ENCODE results near the gene ZNF592. TPM values are rescaled to one million over a fixed set of nuclear protein-coding genes. Genes with fewer than 3 reads are reported as not detected.
A peak's percentile ranks its signal among the peaks of the same experiment; 100 is the strongest.

ZNF592 gene
- total and polyA plus RNA-seq, 9 of the 15 experiments (the other 6 are each of a cell fraction or from before 2014, with no cell fraction given) = 0.88 to 23.8 (median 7.4) TPM

DNA sequence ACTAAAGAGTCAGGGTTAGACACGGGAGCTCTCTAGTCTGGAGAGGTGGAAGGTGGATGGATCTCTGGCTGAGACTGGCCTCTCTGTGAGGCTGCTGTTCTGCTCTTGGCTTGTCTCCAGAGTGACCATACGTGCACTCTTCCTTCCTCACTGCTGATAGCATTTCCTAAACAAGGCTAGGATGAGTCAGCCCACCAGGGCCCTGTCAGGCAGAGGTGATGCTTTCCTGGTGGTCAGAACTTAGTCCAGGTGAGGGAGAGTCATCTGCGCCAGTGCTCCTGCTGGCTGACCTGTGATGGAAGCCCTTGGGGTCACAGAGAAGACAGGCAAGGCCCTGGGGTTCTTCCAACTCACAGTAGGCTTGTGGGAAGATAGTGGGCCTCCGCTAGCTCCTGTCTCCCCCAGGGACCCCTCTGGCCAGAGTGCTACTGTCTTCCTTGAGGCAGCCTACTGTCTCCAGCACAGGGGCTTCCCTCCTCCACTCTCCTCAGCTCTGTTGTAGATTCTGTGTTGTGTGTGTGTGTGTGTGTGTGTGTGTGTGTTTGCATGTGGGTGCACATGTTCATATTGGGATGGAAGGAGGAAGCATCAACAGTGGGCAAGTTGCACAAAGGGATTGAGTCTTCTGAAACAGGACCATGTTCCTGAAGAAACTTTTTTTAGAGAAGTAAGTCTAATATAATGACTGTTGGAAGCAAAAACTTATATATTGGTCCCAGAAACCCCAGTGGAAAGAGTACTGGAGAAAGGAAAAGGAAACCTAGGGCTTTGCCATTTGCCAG lies 85.2 kb downstream of the ZNF592 start (continued):
- TF ChIP-seq, protein P1, sequence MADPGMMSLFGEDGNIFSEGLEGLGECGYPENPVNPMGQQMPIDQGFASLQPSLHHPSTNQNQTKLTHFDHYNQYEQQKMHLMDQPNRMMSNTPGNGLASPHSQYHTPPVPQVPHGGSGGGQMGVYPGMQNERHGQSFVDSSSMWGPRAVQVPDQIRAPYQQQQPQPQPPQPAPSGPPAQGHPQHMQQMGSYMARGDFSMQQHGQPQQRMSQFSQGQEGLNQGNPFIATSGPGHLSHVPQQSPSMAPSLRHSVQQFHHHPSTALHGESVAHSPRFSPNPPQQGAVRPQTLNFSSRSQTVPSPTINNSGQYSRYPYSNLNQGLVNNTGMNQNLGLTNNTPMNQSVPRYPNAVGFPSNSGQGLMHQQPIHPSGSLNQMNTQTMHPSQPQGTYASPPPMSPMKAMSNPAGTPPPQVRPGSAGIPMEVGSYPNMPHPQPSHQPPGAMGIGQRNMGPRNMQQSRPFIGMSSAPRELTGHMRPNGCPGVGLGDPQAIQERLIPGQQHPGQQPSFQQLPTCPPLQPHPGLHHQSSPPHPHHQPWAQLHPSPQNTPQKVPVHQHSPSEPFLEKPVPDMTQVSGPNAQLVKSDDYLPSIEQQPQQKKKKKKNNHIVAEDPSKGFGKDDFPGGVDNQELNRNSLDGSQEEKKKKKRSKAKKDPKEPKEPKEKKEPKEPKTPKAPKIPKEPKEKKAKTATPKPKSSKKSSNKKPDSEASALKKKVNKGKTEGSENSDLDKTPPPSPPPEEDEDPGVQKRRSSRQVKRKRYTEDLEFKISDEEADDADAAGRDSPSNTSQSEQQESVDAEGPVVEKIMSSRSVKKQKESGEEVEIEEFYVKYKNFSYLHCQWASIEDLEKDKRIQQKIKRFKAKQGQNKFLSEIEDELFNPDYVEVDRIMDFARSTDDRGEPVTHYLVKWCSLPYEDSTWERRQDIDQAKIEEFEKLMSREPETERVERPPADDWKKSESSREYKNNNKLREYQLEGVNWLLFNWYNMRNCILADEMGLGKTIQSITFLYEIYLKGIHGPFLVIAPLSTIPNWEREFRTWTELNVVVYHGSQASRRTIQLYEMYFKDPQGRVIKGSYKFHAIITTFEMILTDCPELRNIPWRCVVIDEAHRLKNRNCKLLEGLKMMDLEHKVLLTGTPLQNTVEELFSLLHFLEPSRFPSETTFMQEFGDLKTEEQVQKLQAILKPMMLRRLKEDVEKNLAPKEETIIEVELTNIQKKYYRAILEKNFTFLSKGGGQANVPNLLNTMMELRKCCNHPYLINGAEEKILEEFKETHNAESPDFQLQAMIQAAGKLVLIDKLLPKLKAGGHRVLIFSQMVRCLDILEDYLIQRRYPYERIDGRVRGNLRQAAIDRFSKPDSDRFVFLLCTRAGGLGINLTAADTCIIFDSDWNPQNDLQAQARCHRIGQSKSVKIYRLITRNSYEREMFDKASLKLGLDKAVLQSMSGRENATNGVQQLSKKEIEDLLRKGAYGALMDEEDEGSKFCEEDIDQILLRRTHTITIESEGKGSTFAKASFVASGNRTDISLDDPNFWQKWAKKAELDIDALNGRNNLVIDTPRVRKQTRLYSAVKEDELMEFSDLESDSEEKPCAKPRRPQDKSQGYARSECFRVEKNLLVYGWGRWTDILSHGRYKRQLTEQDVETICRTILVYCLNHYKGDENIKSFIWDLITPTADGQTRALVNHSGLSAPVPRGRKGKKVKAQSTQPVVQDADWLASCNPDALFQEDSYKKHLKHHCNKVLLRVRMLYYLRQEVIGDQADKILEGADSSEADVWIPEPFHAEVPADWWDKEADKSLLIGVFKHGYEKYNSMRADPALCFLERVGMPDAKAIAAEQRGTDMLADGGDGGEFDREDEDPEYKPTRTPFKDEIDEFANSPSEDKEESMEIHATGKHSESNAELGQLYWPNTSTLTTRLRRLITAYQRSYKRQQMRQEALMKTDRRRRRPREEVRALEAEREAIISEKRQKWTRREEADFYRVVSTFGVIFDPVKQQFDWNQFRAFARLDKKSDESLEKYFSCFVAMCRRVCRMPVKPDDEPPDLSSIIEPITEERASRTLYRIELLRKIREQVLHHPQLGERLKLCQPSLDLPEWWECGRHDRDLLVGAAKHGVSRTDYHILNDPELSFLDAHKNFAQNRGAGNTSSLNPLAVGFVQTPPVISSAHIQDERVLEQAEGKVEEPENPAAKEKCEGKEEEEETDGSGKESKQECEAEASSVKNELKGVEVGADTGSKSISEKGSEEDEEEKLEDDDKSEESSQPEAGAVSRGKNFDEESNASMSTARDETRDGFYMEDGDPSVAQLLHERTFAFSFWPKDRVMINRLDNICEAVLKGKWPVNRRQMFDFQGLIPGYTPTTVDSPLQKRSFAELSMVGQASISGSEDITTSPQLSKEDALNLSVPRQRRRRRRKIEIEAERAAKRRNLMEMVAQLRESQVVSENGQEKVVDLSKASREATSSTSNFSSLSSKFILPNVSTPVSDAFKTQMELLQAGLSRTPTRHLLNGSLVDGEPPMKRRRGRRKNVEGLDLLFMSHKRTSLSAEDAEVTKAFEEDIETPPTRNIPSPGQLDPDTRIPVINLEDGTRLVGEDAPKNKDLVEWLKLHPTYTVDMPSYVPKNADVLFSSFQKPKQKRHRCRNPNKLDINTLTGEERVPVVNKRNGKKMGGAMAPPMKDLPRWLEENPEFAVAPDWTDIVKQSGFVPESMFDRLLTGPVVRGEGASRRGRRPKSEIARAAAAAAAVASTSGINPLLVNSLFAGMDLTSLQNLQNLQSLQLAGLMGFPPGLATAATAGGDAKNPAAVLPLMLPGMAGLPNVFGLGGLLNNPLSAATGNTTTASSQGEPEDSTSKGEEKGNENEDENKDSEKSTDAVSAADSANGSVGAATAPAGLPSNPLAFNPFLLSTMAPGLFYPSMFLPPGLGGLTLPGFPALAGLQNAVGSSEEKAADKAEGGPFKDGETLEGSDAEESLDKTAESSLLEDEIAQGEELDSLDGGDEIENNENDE (IDR thresholded peaks at IDR 0.05; ENCODE audit: low read depth, low read length) = no peak
- TF ChIP-seq HNRNPK (IDR thresholded peaks at IDR 0.05; ENCODE audit: low read depth, low read length, poor library complexity, severe bottlenecking) (no peak), SMAD1 (IDR thresholded peaks at IDR 0.05; ENCODE audit: low read depth, low read length, partially characterized antibody) (no peak), GATA2 (CRISPR knock-in tag; IDR thresholded peaks at IDR 0.05) (0 out of 2 replicates have a peak, but pooled peaks have one; percentile 24), ATF1 (CRISPR knock-in tag; IDR thresholded peaks at IDR 0.05) (no peak), ATF1 (tag; IDR thresholded peaks at IDR 0.05) (0 out of 2 replicates have a peak, but pooled peaks have one; percentile 35), MEF2A (IDR thresholded peaks at IDR 0.05; ENCODE audit: control insufficient read depth, low read depth, low read length) (no peak), NFIC (IDR thresholded peaks at IDR 0.05) (peak; percentile 91), ARID1B (IDR thresholded peaks at IDR 0.05) (peak; percentile 42; the same call in 1 of the 2 replicates), MAFF (IDR thresholded peaks at IDR 0.05; ENCODE audit: low read length) (0 out of 2 replicates have a peak, but pooled peaks have one; percentile 4), JUND (IDR thresholded peaks at IDR 0.05; ENCODE audit: borderline replicate concordance, low read depth, low read length) (peak; percentile 82), JUND (tag; IDR thresholded peaks at IDR 0.05; ENCODE audit: borderline replicate concordance, low read depth, low read length) (peak; percentile 84; the same call in 2 of the 3 replicates), ETV6 (IDR thresholded peaks at IDR 0.05; ENCODE audit: borderline replicate concordance in 1 of 2, low read depth in 2 of 2, low read length in 1 of 2) (peak in 1 of 2 experiments; percentile 36; a peak in 1 of 4 replicates), ETV6 (CRISPR knock-in tag; IDR thresholded peaks at IDR 0.05; ENCODE audit: borderline replicate concordance) (no peak)
- TF ChIP-seq, protein P2, sequence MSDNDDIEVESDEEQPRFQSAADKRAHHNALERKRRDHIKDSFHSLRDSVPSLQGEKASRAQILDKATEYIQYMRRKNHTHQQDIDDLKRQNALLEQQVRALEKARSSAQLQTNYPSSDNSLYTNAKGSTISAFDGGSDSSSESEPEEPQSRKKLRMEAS (CRISPR knock-in tag; IDR thresholded peaks at IDR 0.05) = 0 out of 2 replicates have a peak, but pooled peaks have one; percentile 30

Measured in K562 (cell line).